Stimulated activated CD8-positive, alpha-beta memory T cell treated with anti-CD3 and anti-CD28 coated beads, Interleukin-12 subunit alpha, Interleukin-12 subunit beta, amount 100 ng/mL, for 4 hours (primary cell): ENCODE measurements around the gene HDAC3.

Source experiments
- DNase-seq: peaks from one replicate; pipeline ENCODE4 v3.0.0-alpha.2; 2020; ENCODE audit warnings: low read depth

Gene HDAC3

DNA sequence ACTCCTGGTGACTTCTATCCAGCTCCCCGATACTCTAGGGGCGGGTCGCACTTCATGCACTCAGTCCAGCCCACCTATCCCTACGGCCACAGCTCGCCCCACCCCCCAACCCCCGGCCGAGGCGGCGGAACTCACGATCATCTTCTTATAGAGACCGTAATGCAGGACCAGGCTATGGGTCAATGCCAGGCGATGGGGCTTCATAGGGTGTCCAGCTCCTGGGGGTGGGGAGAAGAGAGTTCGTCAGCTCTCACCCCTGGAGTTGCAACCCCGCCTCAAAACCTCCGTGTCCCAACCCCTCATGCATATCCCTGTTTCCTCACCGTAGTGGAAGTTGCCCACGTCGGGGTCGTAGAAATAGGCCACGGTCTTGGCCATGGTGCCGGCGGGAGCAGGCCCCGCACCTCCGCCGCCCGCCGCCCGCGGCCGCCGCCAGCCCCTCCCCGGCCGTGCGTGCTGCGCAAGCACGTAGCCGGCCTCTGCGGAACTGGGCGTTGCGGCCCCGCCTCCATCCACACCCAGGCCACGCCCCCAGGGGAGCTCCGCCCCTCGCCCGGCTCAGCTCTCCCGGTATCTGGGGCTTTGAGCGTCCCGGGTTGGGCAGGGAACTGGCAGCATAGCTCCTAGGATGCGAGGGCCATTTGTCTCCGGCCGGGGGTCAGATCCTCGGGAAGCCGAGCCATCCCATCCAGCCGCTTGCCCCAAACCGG, at the start of gene HDAC3, which contains the start of gene RELL2:
TSS of gene HDAC3 (minus strand) at position 437 of the 710 bp plus-strand sequence. CDS start at position 378, 59 bp downstream.
TSS of gene RELL2 (plus strand) at position 585 of the 710 bp plus-strand sequence. CDS start 1,229 bp downstream, outside the sequence.
- DNase-seq = peak; percentile 90

DNA sequence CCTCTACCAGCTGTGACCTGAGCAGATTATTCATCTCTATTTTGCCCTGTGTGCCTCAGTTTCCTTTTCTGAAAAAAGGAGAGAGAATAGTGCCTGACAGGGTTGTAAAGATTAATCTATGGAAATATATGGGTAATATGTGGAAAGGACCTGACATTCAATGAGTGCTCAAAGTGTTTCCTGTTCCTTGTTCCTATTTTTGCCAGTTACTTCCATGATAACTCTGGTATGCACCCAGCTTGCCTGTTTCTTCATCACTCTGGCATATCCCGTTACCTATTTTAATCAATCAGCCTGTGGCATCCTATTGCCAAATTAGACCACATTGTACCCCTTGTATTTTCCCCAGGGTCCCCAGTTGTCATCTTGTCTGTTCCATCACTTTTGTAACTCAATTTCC, 48.9 kb upstream of the HDAC3 start:
- no peak for DNase-seq

DNA sequence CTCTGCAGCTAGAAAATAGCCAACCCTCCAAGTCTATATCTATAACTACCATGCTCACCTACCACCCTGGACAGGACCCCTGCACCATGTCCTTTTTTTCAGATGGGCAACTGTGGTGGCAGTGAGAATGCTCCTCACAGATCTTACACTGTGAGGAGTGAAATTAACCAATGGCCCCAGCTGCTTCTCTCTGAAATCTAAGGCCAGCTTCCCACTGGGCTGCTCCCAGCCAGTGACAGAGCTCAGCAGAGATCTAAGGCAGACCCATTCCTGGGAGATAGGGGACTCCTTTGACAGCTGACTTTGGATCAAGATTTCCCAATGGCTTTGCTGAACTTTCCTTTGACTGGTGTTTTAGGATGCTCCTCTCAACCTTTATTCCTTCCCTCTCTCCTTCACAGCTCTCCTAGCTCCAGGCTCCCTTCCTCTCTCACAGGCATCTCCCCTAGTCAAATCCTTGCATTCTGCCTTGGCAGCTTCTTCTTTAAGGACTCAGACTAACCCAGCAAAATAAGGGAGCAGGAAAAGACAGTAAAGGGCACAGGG, 47.0 kb upstream of the HDAC3 start:
- no peak for DNase-seq

DNA sequence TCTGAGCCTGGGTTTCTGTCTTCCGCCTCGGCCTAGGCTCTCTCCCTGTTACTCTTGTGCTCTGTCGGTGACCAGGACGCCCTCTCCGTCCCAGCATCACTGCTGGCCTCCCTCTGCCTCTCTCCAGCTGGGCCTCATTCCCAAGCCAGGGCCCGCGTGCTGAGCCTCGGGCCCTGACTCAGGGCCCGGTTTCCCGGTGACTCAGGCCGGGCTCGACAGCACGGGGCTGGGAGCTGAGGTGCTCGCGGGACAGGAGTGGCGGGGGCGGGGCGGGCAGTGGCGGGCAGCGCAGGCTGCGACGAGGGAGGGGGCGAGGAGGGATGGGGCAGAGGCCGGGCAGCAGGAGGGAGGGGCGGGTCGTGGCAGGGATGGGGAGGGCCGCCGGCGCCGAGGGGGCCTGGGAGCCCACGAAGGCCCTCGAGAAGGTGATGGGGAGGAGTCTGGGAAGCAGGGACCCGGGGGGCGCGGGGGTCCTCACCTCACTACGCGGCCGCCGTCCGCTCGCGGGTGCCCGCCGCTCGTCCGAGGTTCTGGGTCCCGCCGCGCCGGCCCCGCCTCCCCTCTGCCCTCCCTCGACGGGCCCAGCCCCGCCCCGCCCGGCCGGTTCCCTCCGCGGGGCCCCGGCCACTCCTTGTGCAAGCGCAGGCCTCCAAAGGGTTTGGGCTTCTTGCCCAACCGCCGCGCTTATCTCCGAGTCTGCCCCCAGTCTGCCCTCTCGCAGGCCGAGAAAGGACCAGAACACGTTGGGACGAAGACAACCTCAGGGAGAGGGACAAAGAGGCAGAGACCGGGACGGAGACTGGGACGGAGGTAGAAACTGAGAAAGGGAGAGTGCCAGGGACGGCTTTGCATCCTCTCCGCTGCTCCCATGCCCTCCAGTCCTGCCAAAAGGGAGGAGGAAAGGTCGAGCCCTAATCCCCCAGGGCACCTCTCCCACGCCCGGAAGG, 45.3 kb upstream of the HDAC3 start, which contains the start of gene ARAP3:
TSS of gene ARAP3 (minus strand) at position 536 of the 947 bp plus-strand sequence. CDS start 1,744 bp downstream, outside the sequence.
- DNase-seq = peak; percentile 37

DNA sequence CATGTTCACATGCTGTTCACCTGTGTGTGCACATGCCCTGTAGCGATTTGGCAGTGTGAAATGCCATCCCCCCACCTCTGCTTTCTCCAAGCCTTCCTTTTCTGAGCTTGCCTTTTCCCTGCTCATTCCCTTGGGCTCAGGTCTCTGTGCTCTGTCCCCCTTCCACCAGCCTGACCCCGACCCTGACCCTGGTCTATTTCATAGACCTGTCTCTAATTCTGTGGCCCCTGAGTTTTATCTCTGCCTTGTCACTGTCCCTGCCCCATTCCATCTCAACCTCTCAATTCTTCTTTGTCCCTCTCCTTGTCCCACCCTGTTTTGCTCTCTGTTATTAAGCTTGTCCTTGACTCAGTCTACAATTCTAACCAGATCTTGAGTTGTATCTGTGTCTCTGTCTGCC, 44.6 kb upstream of the HDAC3 start:
- no peak for DNase-seq

DNA sequence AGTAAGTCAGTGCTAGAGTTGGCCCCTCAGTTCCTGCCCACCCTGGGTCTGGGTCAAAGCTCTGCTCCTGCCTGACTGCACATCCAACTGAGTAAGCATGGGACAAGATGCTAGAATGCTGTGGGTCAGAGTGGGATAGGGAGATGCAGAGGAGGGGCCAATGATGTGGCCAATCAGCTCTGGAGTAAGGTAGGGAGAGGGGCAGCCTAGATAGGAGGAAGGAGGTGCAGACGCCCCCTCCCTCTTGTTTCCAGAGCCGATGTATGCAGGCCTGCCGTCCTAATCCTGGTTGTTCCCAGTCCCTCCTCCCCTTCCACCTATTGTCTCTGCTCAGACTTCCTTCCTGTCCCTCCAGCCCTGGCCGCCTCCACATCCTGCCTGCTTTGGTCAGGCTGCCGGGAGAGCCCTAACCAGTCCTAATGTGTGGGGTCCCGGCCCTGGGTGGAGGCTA, 44.1 kb upstream of the HDAC3 start:
- DNase-seq = no peak

DNA sequence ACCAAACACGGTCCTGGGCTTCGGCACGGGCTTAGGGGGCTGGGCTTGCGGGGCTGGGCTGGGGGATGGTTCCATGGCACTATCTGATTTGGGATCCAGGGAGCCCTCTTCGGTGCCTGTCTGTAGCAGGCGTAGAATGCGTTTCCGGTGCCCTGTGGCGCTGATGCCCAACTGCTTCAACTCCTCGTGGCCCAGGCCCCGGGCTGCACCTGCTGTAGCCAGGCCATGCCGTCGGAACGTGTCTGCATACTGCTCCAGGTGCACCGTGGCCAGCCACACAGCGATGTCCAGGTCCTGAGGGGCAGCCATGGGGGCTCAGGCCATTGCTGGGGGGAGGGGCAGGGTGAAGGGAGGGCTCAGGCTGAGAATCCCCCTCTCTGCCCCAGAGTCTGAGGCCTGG, 43.5 kb upstream of the HDAC3 start:
- DNase-seq = no peak

DNA sequence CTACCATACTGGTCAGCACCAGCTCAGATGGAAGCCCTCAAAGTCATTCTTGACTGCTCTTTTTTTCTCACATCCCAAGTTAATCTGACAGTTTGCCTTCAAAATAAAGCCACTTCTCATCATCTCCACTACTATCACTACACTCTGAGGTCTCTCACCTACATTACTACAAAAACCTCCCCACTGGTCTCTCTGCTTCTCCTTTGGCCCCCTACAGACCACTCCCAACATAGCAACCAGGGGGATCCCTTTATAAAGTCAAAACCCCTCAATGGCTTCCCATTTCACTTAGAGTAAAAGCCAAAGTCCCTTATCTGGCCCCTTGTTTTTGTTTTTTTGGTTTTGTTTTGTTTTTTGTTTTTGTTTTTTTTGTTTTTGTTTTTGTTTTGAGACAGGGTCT, 40.8 kb upstream of the HDAC3 start:
- no peak for DNase-seq

DNA sequence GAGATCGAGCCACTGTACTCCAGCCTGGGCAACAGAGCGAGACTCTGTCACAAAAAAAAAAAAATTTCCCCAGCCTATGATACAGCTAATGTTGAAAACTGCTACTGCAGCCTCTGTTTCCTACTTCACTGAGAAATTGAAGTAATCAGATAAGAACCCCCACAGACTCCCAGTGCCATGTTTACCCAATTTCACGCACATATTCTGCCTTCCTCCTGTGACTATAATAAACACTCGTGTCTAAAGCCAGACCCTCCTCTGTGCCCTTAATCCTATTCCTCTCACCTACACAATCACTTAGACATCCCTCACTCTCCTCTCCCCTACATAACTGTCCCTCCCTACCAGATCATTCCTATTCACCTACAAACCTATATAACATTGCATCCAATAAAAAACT, 39.0 kb upstream of the HDAC3 start:
- no peak for DNase-seq

DNA sequence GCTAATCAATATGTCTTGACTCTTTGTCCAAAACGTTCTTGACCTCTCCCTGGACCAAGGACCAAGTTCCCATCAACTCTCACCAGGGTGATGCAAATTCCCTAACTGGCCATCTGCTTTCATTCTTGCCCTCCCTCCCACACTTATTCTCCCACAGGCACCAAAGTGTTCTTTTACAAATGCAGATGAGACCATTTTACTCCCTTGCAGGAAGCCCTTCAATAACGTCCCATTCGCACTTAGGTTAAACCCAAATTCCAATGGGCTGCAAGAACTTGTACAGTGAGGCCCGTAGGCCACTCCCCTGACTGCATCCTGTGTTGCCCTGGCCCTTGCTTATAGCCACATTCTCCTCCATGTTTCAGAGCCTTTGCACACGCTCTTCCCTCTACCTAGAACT, 38.1 kb upstream of the HDAC3 start:
- no peak for DNase-seq

DNA sequence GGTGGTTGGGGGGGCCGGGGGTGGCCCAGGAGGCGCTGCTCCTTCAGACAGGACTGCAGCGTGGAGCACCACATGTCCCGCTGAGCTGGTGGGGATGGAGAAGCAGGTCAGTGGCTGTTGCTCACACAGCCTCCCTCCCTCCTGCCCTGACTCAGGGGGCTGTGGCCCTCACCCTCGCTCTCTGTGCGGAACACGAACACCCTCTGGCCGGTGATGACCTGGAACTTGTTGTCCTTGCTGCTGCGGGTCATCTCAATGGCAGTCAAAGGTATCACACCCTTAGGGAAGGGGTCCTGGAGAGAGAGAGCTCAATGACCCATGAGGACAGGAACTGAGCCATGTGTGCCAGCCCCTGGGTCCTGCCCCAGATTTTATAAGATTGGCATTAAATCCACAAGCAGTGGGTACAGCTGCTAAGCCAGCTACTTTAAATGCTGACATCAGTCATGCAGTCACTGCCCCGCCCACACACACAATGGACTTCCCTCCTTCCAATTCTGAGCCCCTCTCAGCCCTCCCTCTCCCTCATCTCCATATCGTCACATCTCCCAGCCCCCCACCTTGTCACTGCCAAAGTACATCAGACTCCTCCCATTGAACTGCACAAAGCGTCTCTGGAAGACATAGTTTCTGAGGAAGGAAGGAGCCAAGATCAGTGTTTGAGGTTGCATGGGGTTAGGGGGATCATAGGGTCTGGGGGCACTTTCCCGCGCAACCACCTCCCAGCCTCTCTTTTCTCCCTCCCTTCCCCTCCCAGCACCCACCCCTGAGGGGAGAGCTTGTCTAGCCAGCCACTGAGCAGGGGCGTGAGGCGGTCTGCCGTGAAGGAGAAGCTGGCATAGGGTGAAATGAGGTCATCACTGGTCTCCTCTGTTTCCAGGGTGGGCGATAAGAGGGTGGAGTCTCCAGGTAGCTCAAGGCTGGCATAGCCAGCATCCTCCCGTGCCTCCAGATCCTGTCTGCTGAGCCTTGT, 36.5 kb upstream of the HDAC3 start:
- DNase-seq = no peak

DNA sequence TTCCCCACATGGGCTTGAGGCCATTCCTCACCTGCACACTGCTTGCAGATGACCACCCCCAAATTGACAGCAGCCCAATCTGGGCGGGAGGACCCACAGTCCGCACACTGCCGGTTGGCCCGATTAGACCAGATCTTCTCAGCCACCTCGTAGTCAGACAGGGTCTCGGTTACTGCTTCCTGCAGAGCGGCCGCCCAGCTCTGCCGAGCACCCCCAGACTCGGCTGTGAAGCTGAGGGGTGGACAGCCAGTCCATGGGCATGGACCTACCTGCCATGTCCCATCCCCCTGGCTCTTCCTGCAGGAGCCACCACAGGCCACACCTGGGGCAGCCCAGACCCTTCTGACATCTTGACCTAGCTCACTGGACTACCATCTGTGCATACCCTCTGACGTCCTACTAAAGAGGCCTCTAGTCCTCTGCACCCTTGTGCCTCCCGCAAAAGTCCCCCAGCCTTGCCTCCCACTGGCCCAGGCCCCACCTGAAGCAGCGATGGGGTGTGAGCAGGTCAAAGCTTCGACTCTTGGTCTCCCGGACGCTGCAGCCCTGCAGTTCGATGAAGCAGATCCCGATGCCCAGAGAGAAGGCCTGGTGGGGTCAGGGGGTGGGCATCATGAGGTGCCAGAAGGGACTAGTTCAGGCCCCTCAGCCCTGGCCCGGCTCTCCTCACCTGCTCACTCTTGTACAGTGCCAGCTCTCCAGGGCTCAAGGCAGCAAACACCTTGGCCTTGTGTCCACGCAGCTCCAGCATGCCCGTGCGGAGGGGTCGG, 35.6 kb upstream of the HDAC3 start:
- no peak for DNase-seq

DNA sequence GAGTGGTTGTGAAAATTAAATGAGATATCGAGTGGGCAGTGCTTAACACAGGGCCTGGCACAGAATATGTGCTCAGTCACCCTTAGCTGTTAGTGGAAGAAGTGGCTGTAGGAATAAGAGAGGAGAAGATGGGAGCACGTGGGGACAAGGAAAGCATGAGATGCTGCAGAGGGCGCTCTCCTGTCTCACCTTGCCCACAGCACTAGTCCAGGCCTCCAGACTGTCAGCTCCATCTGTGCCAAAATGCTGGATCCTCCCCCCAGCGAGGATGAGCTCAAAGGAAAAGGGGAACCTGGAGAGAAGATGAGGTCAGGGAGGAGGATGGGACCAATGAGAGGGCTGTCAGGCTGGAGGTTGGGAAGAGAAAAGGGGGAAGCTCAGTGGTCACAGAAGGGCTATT, 32.9 kb upstream of the HDAC3 start:
- DNase-seq = no peak

DNA sequence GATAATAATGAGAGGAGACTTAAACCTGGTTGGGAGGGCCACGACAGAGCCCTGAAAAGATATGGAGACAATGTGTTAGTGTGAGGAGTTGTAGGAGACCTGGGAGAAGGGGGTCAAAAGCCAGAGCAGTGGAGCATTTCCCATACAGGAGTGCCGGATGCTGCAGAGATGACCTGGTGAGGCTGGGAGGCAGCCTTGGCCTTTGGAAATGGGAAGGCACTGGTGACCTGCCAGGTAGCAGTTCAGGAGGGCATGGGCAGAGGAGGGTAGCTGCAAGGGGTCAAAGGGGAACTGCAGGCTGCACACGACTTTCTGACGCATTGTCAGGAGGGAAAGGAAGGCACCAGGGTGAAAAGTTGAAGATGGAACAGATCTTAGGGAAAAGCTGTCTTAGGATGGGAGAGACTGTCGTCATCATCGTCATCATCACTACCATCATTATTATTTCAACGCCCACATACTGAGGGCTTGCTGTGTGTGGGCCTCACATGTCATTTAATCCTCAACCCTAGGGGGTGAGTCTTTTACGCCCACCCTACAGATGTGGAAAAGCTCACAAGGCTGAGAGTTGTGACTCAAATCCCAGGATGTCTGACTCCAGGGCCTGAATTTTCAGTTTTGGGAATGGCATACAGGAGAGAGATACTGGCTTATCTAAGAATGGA, 32.1 kb upstream of the HDAC3 start:
- no peak for DNase-seq

DNA sequence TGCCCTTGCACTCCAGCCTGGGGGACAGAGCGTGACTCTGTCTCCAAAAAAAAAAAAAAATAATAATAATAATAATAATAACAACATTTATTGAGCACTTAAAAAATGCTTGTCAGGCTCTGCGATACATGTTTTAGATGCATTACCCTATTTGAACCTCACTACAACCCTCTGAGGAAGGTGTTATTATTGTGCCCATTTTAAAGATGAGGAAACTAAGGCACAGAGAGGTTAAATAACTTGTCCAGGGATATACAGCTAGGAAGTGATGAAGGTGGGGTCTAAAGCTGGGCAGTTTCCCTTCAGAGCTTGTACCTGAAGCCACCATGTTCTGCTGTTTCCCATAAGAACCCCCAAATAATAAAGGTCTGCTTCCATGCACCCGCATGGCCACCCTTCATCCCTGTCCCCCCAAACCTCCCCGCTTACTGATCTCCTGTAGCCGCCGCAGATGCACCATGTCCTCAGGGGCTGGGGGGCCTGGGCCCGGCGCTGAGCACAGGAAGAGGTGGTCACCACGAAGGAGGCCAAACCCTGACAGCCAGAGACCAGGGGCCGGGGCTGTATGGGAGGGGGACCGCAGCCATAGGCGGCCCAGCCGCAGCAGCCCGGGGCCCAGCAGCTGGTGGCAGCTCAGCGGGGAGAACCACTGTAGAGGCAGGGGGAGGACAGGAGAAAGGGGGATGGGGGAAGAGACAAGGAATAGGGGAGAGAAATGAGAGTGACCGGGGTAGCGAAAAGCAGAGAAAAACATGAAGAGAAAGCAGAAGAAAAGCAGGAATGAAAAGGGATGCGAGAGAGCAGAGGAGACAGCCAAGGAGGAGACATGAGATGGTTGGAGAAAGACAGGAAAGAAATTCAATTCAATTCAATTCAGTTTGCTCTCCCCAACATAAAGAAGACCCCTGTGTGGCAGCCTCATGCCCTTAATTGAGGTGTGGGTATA, 29.6 kb upstream of the HDAC3 start:
- DNase-seq = no peak

DNA sequence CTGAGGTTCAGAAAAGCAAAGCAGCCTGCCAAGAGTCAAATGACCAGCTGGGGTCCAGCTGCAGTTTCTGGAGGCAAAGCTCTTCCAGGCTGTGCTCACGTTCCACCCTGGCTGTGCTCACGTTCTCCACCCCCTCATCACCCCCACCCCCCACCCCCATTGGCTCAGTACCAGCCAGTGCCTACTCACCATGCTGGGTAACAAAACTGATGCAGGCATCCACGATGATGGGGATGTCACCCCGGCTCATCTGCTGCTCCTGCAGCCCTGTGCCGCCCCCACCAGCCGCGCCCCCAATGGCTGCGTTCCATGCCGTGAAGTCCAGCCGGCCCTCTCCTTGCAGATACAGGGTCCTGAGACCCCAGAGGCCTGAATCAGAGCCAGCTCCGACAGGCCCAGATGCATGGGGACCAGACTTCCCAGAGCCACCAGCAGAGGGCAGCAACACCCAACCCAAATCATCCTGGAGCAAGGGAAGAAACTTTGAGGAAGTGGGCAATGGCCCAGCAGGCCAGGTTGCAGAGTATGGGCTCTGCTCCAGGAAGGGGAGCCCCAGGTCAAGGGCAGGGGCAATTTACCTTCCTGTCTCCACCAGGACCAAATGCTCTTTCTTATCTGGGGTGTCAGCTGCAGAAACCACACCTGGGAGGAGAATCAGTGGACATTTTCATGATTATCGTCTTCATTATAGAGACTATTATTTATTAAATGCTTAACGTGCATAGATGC, 28.2 kb upstream of the HDAC3 start:
- peak; percentile 41 for DNase-seq

DNA sequence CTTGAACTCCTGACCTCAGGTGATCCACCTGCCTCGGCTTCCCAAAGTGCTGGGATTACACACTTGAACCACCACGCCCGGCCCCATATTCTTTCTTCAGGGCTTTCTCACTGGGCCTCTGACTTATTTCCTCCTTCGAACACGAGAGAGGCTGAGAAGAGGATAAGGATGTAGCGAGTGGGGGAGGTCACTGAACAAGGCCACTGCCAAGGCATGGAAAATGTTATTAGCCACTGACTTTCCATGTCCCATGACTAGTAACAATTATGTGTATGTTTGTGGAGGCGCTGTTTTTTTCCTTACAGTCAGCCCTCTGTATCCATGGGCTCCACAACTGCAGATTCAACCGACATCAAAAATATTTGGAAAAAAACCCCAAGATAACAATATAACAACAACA, 26.9 kb upstream of the HDAC3 start:
- DNase-seq = no peak

DNA sequence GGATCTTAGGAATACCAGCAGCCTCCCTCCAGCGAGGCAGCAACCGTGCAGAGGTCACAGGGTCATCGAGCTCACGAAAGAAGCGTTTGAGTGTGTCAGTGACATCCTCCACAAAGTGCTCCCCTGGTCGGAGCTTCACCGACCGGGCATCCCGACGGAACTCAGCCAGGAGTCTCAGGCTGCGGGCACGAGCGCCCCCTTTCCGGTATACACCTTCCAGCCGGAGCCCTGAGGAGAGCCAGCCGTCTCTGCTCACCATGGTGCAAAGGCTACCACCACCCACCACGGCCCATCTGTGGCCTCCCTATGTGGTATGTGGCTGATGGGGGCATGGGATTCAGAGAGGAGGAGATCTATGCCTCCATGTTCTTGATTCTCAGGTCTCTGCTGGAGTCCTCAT, 25.4 kb upstream of the HDAC3 start:
- no peak for DNase-seq
